Measurements from ENCODE around the gene GPR157. TPM values are rescaled to one million over a fixed set of nuclear protein-coding genes. Genes with fewer than 3 reads are reported as not detected.

Gene GPR157
- total and polyA plus RNA-seq, 9 donors: 1.0 to 2.6 (median 1.3) TPM

- no peak for DNase-seq
- WGBS (ENCODE audit: insufficient coverage): 77% methylated on average over 11 of the region's 19 CpGs
- Histone ChIP-seq H3K4me3 (ENCODE audit: low read length) (no peak overlapping the region), H3K27ac (ENCODE audit: low read length) (no peak overlapping the region), H3K4me1 (ENCODE audit: control insufficient read depth, insufficient read depth, low read length) (peaks cover 6% of the 10 kb centered on the region), H3K27me3 (ENCODE audit: control insufficient read depth, insufficient read depth, low read length) (no peaks in the 10 kb centered on the region), H3K36me3 (ENCODE audit: control insufficient read depth, insufficient read depth, low read length) (no peaks in the 10 kb centered on the region), H3K9me3 (replicated peaks; ENCODE audit: control insufficient read depth, low read depth, low read length) (no peaks in the 10 kb centered on the region)
Measured at GRCh38 chr1:9078752-9079500, 50.0 kb downstream of the GPR157 start.

DNA sequence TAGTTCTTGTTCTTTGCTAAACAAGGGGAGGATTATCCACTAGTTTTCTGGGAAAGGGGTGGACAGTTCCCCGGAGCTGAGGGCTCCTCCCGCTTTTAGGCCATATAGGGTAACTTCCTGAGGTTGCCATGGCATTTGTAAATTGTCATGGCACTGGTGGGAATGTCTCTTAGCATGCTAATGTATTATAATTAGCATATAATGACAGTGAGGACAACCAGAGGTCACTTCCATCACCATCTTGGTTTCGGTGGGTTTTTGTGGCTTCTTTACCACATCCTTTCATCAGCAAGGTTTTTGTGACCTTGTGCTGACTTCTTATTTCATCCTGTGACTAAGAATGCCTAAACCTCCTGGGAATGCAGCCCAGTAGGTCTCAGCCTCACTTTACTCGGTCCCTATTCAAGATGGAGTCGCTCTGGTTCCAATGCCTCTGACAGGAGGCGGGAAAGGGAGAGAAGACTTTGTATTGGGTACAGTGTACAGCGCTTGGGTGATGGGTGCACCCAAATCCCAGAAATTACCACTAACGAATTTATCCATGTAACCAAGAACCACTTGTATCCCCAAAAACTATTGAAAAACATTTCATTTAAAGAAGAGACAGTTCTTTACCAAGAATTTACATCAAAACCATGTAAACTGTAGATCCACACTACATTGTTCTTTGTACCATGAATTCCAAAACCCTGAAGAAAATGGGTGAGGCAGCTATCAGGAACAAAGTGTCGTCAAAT is 50.7 kb downstream of the GPR157 start:
- Histone ChIP-seq H3K4me3 (ENCODE audit: low read length) (no peak overlapping the region), H3K36me3 (ENCODE audit: control insufficient read depth, insufficient read depth, low read length) (no peaks in the 10 kb centered on the region), H3K9me3 (replicated peaks; ENCODE audit: control insufficient read depth, low read depth, low read length) (no peaks in the 10 kb centered on the region), H3K4me1 (ENCODE audit: control insufficient read depth, insufficient read depth, low read length) (peaks cover 6% of the 10 kb centered on the region), H3K27ac (ENCODE audit: low read length) (no peak overlapping the region), H3K27me3 (ENCODE audit: control insufficient read depth, insufficient read depth, low read length) (no peaks in the 10 kb centered on the region)
- WGBS (ENCODE audit: insufficient coverage): 60% methylated on average over 1 of the region's 9 CpGs
- DNase-seq: no peak

DNA sequence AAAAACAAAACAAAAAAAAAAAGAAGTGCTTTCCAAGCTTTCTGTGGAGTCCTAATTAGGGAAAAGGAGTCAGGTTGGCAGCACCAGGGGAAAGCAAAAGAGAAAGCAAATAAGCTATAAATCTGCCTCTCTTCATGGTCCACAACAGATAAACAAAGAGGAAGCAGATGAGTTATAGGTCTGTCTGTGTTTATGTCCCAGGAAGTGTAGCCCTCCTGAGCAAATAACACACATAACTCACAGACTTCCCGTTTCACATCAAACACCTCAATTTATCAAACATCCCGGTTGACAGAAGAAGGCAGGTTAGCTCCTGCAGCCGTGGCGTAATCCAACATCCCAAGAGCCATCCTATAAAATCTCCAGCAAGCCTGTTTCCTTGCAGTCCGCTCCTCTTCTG is 53.9 kb downstream of the GPR157 start:
- Histone ChIP-seq H3K9me3 (replicated peaks; ENCODE audit: control insufficient read depth, low read depth, low read length) (no peaks in the 10 kb centered on the region), H3K36me3 (ENCODE audit: control insufficient read depth, insufficient read depth, low read length) (no peaks in the 10 kb centered on the region), H3K4me3 (ENCODE audit: low read length) (no peak overlapping the region), H3K27ac (ENCODE audit: low read length) (no peak overlapping the region), H3K4me1 (ENCODE audit: control insufficient read depth, insufficient read depth, low read length) (peaks cover 7% of the 10 kb centered on the region), H3K27me3 (ENCODE audit: control insufficient read depth, insufficient read depth, low read length) (no peaks in the 10 kb centered on the region)
- DNase-seq: no peak
- WGBS (ENCODE audit: insufficient coverage): 11% methylated on average over 4 of the region's 5 CpGs

DNA sequence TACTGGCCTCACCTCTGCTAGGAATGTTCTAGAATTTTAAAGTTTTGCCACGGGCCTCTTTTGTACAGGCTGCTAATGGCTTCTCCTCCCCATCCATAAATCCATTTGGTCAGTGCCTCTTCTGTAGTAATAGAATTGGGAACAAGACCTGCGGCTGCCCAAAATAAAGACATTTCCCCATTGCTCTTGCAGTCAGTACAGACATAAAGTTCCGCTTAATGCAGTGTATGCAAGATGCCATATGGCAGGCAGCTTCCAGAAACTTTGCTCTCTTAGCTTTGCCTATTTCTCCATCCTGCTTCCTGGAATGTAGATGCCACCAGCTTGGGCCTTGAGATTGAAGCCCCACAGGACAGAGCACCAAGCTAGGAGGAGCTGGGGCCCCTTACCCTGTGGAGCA is 55.8 kb downstream of the GPR157 start:
- H3K27me3 ChIP-seq (ENCODE audit: control insufficient read depth, insufficient read depth, low read length): no peaks in the 10 kb centered on the region
- peaks cover 18% of the 10 kb centered on the region for H3K4me1 ChIP-seq (ENCODE audit: control insufficient read depth, insufficient read depth, low read length)
- 88% methylated on average over 1 of the region's 3 CpGs for WGBS (ENCODE audit: insufficient coverage)
- H3K9me3 ChIP-seq (replicated peaks; ENCODE audit: control insufficient read depth, low read depth, low read length): no peaks in the 10 kb centered on the region
- no peaks in the 10 kb centered on the region for H3K36me3 ChIP-seq (ENCODE audit: control insufficient read depth, insufficient read depth, low read length)
- no peak overlapping the region for H3K27ac ChIP-seq (ENCODE audit: low read length)
- DNase-seq: no peak
- no peak overlapping the region for H3K4me3 ChIP-seq (ENCODE audit: low read length)

DNA sequence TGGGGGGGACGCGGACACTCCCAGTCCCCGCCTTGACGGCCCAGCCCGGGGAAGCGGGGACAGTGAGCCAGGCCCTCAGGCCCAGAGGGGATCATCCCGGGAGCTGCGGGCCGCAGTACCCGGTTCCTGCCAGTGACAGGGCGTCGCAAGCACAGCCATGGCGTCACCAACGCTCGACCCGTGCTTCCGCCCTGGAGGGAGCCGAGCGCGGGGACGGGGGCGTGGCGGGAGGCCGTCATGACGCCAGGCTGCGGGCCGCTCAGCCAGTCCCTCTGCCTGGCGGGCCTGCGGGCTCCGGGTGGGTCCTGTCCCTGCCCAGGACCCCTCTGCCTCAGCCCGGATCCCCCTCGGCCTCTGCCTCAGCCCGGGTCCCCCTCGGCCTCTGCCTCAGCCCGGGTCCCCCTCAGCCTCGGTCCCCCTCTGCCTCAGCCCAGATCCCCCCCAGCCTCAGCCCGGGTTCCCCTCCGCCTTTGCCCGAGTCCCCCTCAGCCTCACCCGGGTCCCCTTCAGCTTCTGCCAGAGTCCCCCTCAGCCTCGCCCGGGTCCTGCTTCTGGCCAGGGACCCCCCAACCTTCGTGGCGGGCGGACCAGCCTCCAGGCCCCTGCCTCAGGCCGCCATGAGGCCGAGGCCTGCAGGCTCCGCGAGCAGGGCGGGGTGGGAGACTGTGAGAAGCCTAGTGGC is 57.2 kb downstream of the GPR157 start:
- DNase-seq: no peak
- Histone ChIP-seq H3K27ac (ENCODE audit: low read length) (no peak overlapping the region), H3K36me3 (ENCODE audit: control insufficient read depth, insufficient read depth, low read length) (no peaks in the 10 kb centered on the region), H3K9me3 (replicated peaks; ENCODE audit: control insufficient read depth, low read depth, low read length) (no peaks in the 10 kb centered on the region), H3K4me1 (ENCODE audit: control insufficient read depth, insufficient read depth, low read length) (peaks cover 28% of the 10 kb centered on the region), H3K4me3 (ENCODE audit: low read length) (no peak overlapping the region), H3K27me3 (ENCODE audit: control insufficient read depth, insufficient read depth, low read length) (no peaks in the 10 kb centered on the region)
- WGBS (ENCODE audit: insufficient coverage): 91% methylated on average over 35 of the region's 50 CpGs

- Histone ChIP-seq H3K9me3 (replicated peaks; ENCODE audit: control insufficient read depth, low read depth, low read length) (no peaks in the 10 kb centered on the region), H3K4me1 (ENCODE audit: control insufficient read depth, insufficient read depth, low read length) (peaks cover 29% of the 10 kb centered on the region), H3K4me3 (ENCODE audit: low read length) (no peak overlapping the region), H3K27ac (ENCODE audit: low read length) (no peak overlapping the region), H3K36me3 (ENCODE audit: control insufficient read depth, insufficient read depth, low read length) (no peaks in the 10 kb centered on the region), H3K27me3 (ENCODE audit: control insufficient read depth, insufficient read depth, low read length) (no peaks in the 10 kb centered on the region)
- WGBS (ENCODE audit: insufficient coverage): 40% methylated on average over 3 of the region's 7 CpGs
- DNase-seq: no peak
Measured at GRCh38 chr1:9070486-9070885, 58.4 kb downstream of the GPR157 start.

DNA sequence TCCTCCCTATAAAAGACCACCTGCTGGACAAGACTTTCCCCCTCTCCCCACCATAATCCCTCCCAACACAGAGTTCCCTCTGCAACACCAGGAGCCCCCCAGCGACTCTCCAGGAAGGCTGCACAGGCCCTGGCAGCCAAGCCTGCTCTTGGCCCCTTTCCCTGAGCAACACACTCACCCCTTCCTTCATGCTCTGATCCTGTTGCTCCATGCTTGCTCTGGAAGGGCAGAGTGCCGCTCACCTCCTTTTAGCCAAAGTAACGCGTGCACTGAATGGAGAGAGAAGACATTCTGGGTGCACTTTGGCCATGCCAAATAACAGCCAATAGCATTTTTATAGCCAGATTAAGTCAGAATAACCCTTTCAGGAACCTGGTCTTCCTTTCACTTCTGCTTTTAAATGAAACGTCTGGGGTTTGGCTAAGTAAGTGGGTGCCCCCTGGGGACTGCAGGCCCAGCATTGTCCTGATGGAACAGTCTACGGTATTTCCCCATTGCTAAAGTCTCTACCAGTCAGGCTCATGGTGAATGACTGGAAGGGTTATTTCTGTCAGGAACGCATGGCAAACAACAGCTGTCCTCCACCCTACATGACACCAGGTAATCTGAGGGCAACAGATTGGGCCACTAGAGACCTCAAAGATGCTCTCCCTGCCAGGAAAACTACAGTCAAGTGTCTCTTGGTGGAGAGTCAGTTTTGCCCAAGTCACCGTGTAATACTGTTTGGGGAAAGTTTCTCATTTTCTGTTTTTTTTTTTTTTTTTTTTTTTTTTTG is 59.4 kb downstream of the GPR157 start, which contains the start of gene SLC2A5:
Gene SLC2A5, minus strand, starts transcription at position 310 of the 775 bp plus-strand sequence. Its CDS starts 99 bp downstream, at position 211.
- H3K4me1 ChIP-seq (ENCODE audit: control insufficient read depth, insufficient read depth, low read length): peaks cover 31% of the 10 kb centered on the region
- peak within 1 kb of the TSS; percentile 4 for H3K4me3 ChIP-seq (ENCODE audit: low read length)
- H3K27ac ChIP-seq (ENCODE audit: low read length): peak within 1 kb of the TSS; percentile 84
- no peaks in the 10 kb centered on the region for H3K36me3 ChIP-seq (ENCODE audit: control insufficient read depth, insufficient read depth, low read length)
- DNase-seq: peak; percentile 59
- H3K27me3 ChIP-seq (ENCODE audit: control insufficient read depth, insufficient read depth, low read length): no peaks in the 10 kb centered on the region
- no peaks in the 10 kb centered on the region for H3K9me3 ChIP-seq (replicated peaks; ENCODE audit: control insufficient read depth, low read depth, low read length)
- WGBS (ENCODE audit: insufficient coverage): 14% methylated on average over 2 of the region's 8 CpGs

DNA sequence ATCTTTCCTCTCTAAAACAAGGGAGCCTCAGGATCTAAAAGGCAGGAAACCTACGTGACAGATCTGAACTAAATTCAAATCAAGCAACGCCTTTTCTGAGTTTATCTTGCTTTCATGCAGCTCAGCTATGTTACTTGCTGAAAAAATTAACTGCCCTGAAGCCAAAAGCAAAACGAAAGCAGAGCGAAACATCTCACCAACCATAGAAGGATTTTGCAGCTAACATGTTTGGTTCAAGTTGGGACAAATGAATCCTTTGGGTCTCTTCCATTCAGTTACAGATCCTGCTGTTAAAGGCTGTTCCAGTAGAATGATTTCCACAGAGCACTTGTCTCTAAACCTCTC is 59.9 kb downstream of the GPR157 start:
- no peaks in the 10 kb centered on the region for H3K27me3 ChIP-seq (ENCODE audit: control insufficient read depth, insufficient read depth, low read length)
- H3K4me1 ChIP-seq (ENCODE audit: control insufficient read depth, insufficient read depth, low read length): peaks cover 35% of the 10 kb centered on the region
- peak overlapping the region; percentile 4 for H3K4me3 ChIP-seq (ENCODE audit: low read length)
- peak overlapping the region; percentile 84 for H3K27ac ChIP-seq (ENCODE audit: low read length)
- H3K36me3 ChIP-seq (ENCODE audit: control insufficient read depth, insufficient read depth, low read length): no peaks in the 10 kb centered on the region
- H3K9me3 ChIP-seq (replicated peaks; ENCODE audit: control insufficient read depth, low read depth, low read length): no peaks in the 10 kb centered on the region
- WGBS (ENCODE audit: insufficient coverage): 0% methylated on average over 1 of the region's 4 CpGs
- DNase-seq: peak; percentile 81

- Histone ChIP-seq H3K36me3 (ENCODE audit: control insufficient read depth, insufficient read depth, low read length) (no peaks in the 10 kb centered on the region), H3K27ac (ENCODE audit: low read length) (peak overlapping the region; percentile 35), H3K27me3 (ENCODE audit: control insufficient read depth, insufficient read depth, low read length) (no peaks in the 10 kb centered on the region), H3K9me3 (replicated peaks; ENCODE audit: control insufficient read depth, low read depth, low read length) (no peaks in the 10 kb centered on the region), H3K4me3 (ENCODE audit: low read length) (no peak overlapping the region), H3K4me1 (ENCODE audit: control insufficient read depth, insufficient read depth, low read length) (peaks cover 35% of the 10 kb centered on the region)
- DNase-seq: peak; percentile 81
- 48% methylated on average over 12 of the region's 24 CpGs for WGBS (ENCODE audit: insufficient coverage)
Measured at GRCh38 chr1:9066945-9067807, 61.7 kb downstream of the GPR157 start.

Data from muscle of leg (tissue), 11 donors.